ENCODE data around the gene MRGPRX1. TPM values are rescaled to one million over a fixed set of nuclear protein-coding genes. Genes with fewer than 3 reads are reported as not detected.
A peak's percentile ranks its signal among the peaks of the same experiment; 100 is the strongest.

The MRGPRX1 gene
- total RNA-seq = not detected

- H3K4me1 ChIP-seq = no peaks in the 10 kb centered on the region
- no peaks in the 10 kb centered on the region for H3K36me3 ChIP-seq
- no peak for DNase-seq (ENCODE audit: low spot score in 2 of 2)
- no peak within 1 kb of the TSS for H3K4me3 ChIP-seq
- 88% methylated on average over 2 of the region's 2 CpGs for WGBS
- no peak within 1 kb of the TSS for H3K27ac ChIP-seq
- no peaks in the 10 kb centered on the region for H3K27me3 ChIP-seq
- no peaks in the 10 kb centered on the region for H3K9me3 ChIP-seq
- TF ChIP-seq POLR2A (IDR thresholded peaks at IDR 0.05) = no peak
- TF ChIP-seq POLR2AphosphoS5 (IDR thresholded peaks at IDR 0.05) = no peak
- no peak for TF ChIP-seq EP300 (IDR thresholded peaks at IDR 0.05)
- TF ChIP-seq CTCF (IDR thresholded peaks at IDR 0.05) = no peak
Observed at GRCh38 chr11:18939314-18939713, at the start of gene MRGPRX1. Gene MRGPRX1 (minus strand): TSS chr11:18939414. CDS start chr11:18934784, 4,630 bp downstream.

GRCh38 chr11:18987454-18988231 lies 48.4 kb upstream of the MRGPRX1 start:
- TF ChIP-seq EP300 (IDR thresholded peaks at IDR 0.05) (no peak), CTCF (IDR thresholded peaks at IDR 0.05) (no peak), POLR2A (IDR thresholded peaks at IDR 0.05) (no peak), POLR2AphosphoS5 (IDR thresholded peaks at IDR 0.05) (no peak)
- H3K27ac ChIP-seq = no peak overlapping the region
- no peaks in the 10 kb centered on the region for H3K4me1 ChIP-seq
- DNase-seq (ENCODE audit: low spot score in 2 of 2) = no peak
- no peaks in the 10 kb centered on the region for H3K27me3 ChIP-seq
- peaks cover 4% of the 10 kb centered on the region for H3K9me3 ChIP-seq
- no peaks in the 10 kb centered on the region for H3K36me3 ChIP-seq
- WGBS = 71% methylated on average over 9 of the region's 9 CpGs
- no peak overlapping the region for H3K4me3 ChIP-seq

- no peak for DNase-seq (ENCODE audit: low spot score in 2 of 2)
- Histone ChIP-seq H3K9me3 (peaks cover 4% of the 10 kb centered on the region), H3K4me3 (no peak overlapping the region), H3K4me1 (no peaks in the 10 kb centered on the region), H3K36me3 (no peaks in the 10 kb centered on the region), H3K27ac (peak overlapping the region; percentile 39), H3K27me3 (no peaks in the 10 kb centered on the region)
- no peak for TF ChIP-seq POLR2A (IDR thresholded peaks at IDR 0.05)
- no peak for TF ChIP-seq CTCF (IDR thresholded peaks at IDR 0.05)
- TF ChIP-seq EP300 (IDR thresholded peaks at IDR 0.05) = no peak
- 45% methylated on average over 2 of the region's 3 CpGs for WGBS
Observed at GRCh38 chr11:18986744-18987143, 47.5 kb upstream of the MRGPRX1 start.

GRCh38 chr11:18981897-18982296 lies 42.7 kb upstream of the MRGPRX1 start:
- no peak for DNase-seq (ENCODE audit: low spot score in 2 of 2)
- Histone ChIP-seq H3K27ac (no peak overlapping the region), H3K27me3 (no peaks in the 10 kb centered on the region), H3K9me3 (no peaks in the 10 kb centered on the region), H3K4me3 (no peak overlapping the region), H3K36me3 (no peaks in the 10 kb centered on the region), H3K4me1 (no peaks in the 10 kb centered on the region)
- TF ChIP-seq POLR2A (IDR thresholded peaks at IDR 0.05) (no peak), EP300 (IDR thresholded peaks at IDR 0.05) (no peak), POLR2AphosphoS5 (IDR thresholded peaks at IDR 0.05) (no peak), CTCF (IDR thresholded peaks at IDR 0.05) (no peak)
- WGBS = 65% methylated on average over 4 of the region's 4 CpGs

- H3K4me3 ChIP-seq = no peak overlapping the region
- no peaks in the 10 kb centered on the region for H3K9me3 ChIP-seq
- no peaks in the 10 kb centered on the region for H3K4me1 ChIP-seq
- TF ChIP-seq POLR2A (IDR thresholded peaks at IDR 0.05) (no peak), POLR2AphosphoS5 (IDR thresholded peaks at IDR 0.05) (no peak), CTCF (IDR thresholded peaks at IDR 0.05) (no peak), EP300 (IDR thresholded peaks at IDR 0.05) (no peak)
- H3K36me3 ChIP-seq = no peaks in the 10 kb centered on the region
- 75% methylated on average over 1 of the region's 1 CpG for WGBS
- no peaks in the 10 kb centered on the region for H3K27me3 ChIP-seq
- DNase-seq (ENCODE audit: low spot score in 2 of 2) = no peak
- H3K27ac ChIP-seq = no peak overlapping the region
Observed at GRCh38 chr11:18974192-18974591, 35.0 kb upstream of the MRGPRX1 start.
